GM12878 (cell line): ENCODE results near the gene DNTTIP2. TPM values are rescaled to one million over a fixed set of nuclear protein-coding genes. Genes with fewer than 3 reads are reported as not detected.

Experiments used
- ATAC-seq: fragments of 200-7000 bp; cut with Tn5 transposase; 3 replicates; pipeline ENCODE4 v1.9.1; 2020; ENCODE audit warnings: mild to moderate bottlenecking, moderate library complexity
- BruUV-seq: library from RNA; stranded (reverse); fragments of 400-500 nt; replicated peaks from 2 replicates; lab custom pipeline; 2021; lab: Mats Ljungman, UMichigan
- CTCF ChIA-PET: fragments of 300-600 bp; sonication (Branson Sonifier 250); formaldehyde crosslinking; extraction: SDS; loops from one replicate; lab custom pipeline; 2021; ENCODE audit warnings: inconsistent platforms; lab: Yijun Ruan, JAX
- POLR2A ChIA-PET: fragments of 350-600 bp; formaldehyde crosslinking; extraction: SDS; loops from one replicate; lab custom pipeline; 2021; ENCODE audit warnings: inconsistent platforms; lab: Charles Lee
- RAD21 ChIA-PET: fragments of 300-600 bp; sonication (Branson Sonifier 250); formaldehyde crosslinking; loops from one replicate; lab custom pipeline; 2023; ENCODE audit warnings: antibody characterized with exemption; ENCODE audit not compliant: unreplicated experiment; lab: Charles Lee
- SMC1A ChIA-PET: fragments of 300-600 bp; sonication (Branson Sonifier 250); formaldehyde crosslinking; loops from one replicate; lab custom pipeline; 2023; ENCODE audit not compliant: unreplicated experiment, uncharacterized antibody; lab: Charles Lee
- DNase-seq: peaks from one replicate; pipeline ENCODE4 v3.0.0-alpha.2; 2011; ENCODE audit warnings: low read depth, low spot score
- FAIRE-seq: peaks from 3 replicates; lab custom pipeline; 2011; peaks lifted over from hg19 to GRCh38; lab: Jason Lieb, UNC
- H2AFZ ChIP-seq: 2 replicates; pipeline ENCODE4 v1.6.0; 2011; ENCODE audit warnings: low read depth, low read length, control low read depth; ENCODE audit not compliant: control insufficient read depth
- H3K27ac ChIP-seq: 2 replicates; pipeline ENCODE4 v1.5.1; 2011; ENCODE audit warnings: control low read depth; ENCODE audit not compliant: control insufficient read depth, insufficient read depth
- H3K27me3 ChIP-seq, 2 experiments: replicated peaks in 1 of 2; 2 replicates each; pipeline versions ENCODE4 v1.6.0 to v1.6.1; 2011; ENCODE audit warnings: low read length in 1 of 2; ENCODE audit not compliant: control insufficient read depth in 2 of 2, insufficient read depth in 2 of 2
- H3K36me3 ChIP-seq, 2 experiments: 2 replicates each; pipeline ENCODE4 v1.5.1; 2011; ENCODE audit warnings: low read length in 1 of 2; ENCODE audit not compliant: control insufficient read depth in 2 of 2, insufficient read depth in 2 of 2
- H3K4me1 ChIP-seq: 2 replicates; pipeline ENCODE4 v1.6.1; 2011; ENCODE audit warnings: mild to moderate bottlenecking, low read length, moderate library complexity, mixed read lengths; ENCODE audit not compliant: control insufficient read depth, insufficient read depth
- H3K4me2 ChIP-seq: 2 replicates; pipeline ENCODE4 v1.6.0; 2011; ENCODE audit warnings: control low read depth; ENCODE audit not compliant: control insufficient read depth, insufficient read depth
- H3K4me3 ChIP-seq: fragments of 200-600 bp; sonication (generic); 2 replicates; pipeline ENCODE4 v1.5.1; 2016
- H3K79me2 ChIP-seq: 2 replicates; pipeline ENCODE4 v1.6.0; 2011; ENCODE audit warnings: low read length; ENCODE audit not compliant: control insufficient read depth, insufficient read depth
- H3K9ac ChIP-seq: 2 replicates; pipeline ENCODE4 v1.8.0; 2011; ENCODE audit warnings: low read length, control low read depth, mixed read lengths; ENCODE audit not compliant: control insufficient read depth, insufficient read depth
- H3K9me3 ChIP-seq: replicated peaks from 3 replicates; pipeline ENCODE4 v1.5.1; 2011; ENCODE audit warnings: mild to moderate bottlenecking, low read length; ENCODE audit not compliant: control insufficient read depth, insufficient read depth
- H4K20me1 ChIP-seq: 2 replicates; pipeline ENCODE4 v1.6.0; 2011; ENCODE audit not compliant: control insufficient read depth, insufficient read depth
- CEBPZ ChIP-seq: fragments of 150-350 bp; IDR thresholded peaks from 2 replicates; pipeline ENCODE4 v1.6.1; 2016; ENCODE audit warnings: low read depth, low read length
- EED ChIP-seq: sonication (generic); IDR thresholded peaks from 2 replicates; pipeline ENCODE4 v1.6.1; 2016; ENCODE audit warnings: antibody characterized with exemption, low read depth
- KLF5 ChIP-seq: fragments of 450-650 bp; IDR thresholded peaks from 2 replicates; pipeline ENCODE4 v1.6.1; 2014; ENCODE audit warnings: mild to moderate bottlenecking; ENCODE audit not compliant: partially characterized antibody
- MLLT1 ChIP-seq: fragments of 450-650 bp; IDR thresholded peaks from 2 replicates; pipeline ENCODE4 v1.6.1; 2016; ENCODE audit warnings: mild to moderate bottlenecking
- NR2F1 ChIP-seq: fragments of 450-650 bp; conservative IDR thresholded peaks from 2 replicates; pipeline ENCODE4 v1.6.1; 2017; ENCODE audit warnings: mild to moderate bottlenecking
- RBBP5 ChIP-seq: fragments of 200-600 bp; sonication (generic); conservative IDR thresholded peaks from 2 replicates; pipeline ENCODE4 v1.6.1; 2016
- SMAD5 ChIP-seq: IDR thresholded peaks from 2 replicates; pipeline ENCODE4 v1.6.1; 2016; ENCODE audit warnings: antibody characterized with exemption, low read depth
- ZNF217 ChIP-seq: fragments of 450-650 bp; IDR thresholded peaks from 2 replicates; pipeline ENCODE4 v1.6.1; 2017; ENCODE audit warnings: antibody characterized with exemption, mild to moderate bottlenecking
- WGBS: methylation state at CpG from one replicate; pipeline ENCODE4 v1.1.6; 2016; ENCODE audit warnings: low lambda C conversion rate; ENCODE audit not compliant: insufficient replicate concordance, insufficient coverage; ENCODE audit errors: missing lambda C conversion rate; 5-methylcytosine and 5-hydroxymethylcytosine counted together
- in situ Hi-C: fragments of 300-500 bp; cut with MboI; formaldehyde crosslinking; loops from 9 replicates; pipeline ENCODE4 v1.14.3; 2018; ENCODE audit warnings: mixed read lengths
- intact Hi-C: fragments of 100-400 bp; cut with micrococcal nuclease; formaldehyde crosslinking; loops from one replicate; pipeline ENCODE4 v1.14.2; 2022; ENCODE audit not compliant: unreplicated experiment
- polyA plus RNA-seq, 11 experiments: library from polyadenylated mRNA; depleted of rRNA in 4 of 11; unstranded in 6 of 11; stranded (reverse) in 5 of 11; fragments of >200 nt; fragmentation: Nextera tagmentation in 4 of 11; fragmentation: Illumina TruSeq in 1 of 11; extraction: Ambion mirVana in 4 of 11; extraction: Trizol in 1 of 11; gene quantifications; 1 replicate in 1 of 11; 2 replicates in 10 of 11; pipeline versions ENCODE4 v1.2.1 to v1.2.3, GENCODE V29; 2011 to 2016; ENCODE audit warnings: inconsistent platforms in 2 of 11, missing spikeins in 2 of 11, low read depth in 1 of 11
- total RNA-seq, 4 experiments: library from RNA; depleted of rRNA in 3 of 4; stranded (reverse); fragments of >200 nt in 3 of 4; fragmentation: Illumina TruSeq in 1 of 4; extraction: Trizol in 1 of 4; gene quantifications; 2 replicates each; pipeline versions ENCODE4 v1.2.1 to v1.2.3, GENCODE V29; 2013 to 2021

Gene DNTTIP2
- total and polyA plus RNA-seq, 10 of the 15 experiments (the other 5 are each of a cell fraction or from before 2014, with no cell fraction given), result 34.3 to 99.2 (median 74.9) TPM

- BruUV-seq, result no TSS peak
- no peak overlapping the region for H2AFZ ChIP-seq
- no peak for TF ChIP-seq KLF5
- TF ChIP-seq ZNF217, result no peak
- TF ChIP-seq MLLT1, result no peak
- ChIA-PET RAD21 (no interaction called here), SMC1A (interaction anchor here (0.8 kb wide), 1 partner anchor 9 kb away, joined by 4 read pairs; no protein-coding TSS in a partner anchor), CTCF (interaction anchor here (0.6 kb wide), 1 partner anchor 842 kb away, joined by 3 read pairs; no protein-coding TSS in a partner anchor), POLR2A (interaction anchor here (1.5 kb wide), 1 partner anchor 22 kb away, joined by 3 read pairs; no protein-coding TSS in a partner anchor)
- no peaks in the 10 kb centered on the region; a peak in 2 of 4 replicates for H3K36me3 ChIP-seq
- H3K4me2 ChIP-seq, result no peak overlapping the region
- ATAC-seq (no peak), FAIRE-seq (no peak), DNase-seq (no peak)
- H3K79me2 ChIP-seq, result peaks cover 19% of the 10 kb centered on the region
- H3K9ac ChIP-seq, result no peak overlapping the region
- H3K4me1 ChIP-seq, result peaks cover 8% of the 10 kb centered on the region; the same call in 1 of the 2 replicates
- H3K4me3 ChIP-seq, result no peak overlapping the region
- no peak overlapping the region for H3K27ac ChIP-seq
- intact Hi-C loops, result no loop called here
- no peaks in the 10 kb centered on the region for H3K9me3 ChIP-seq
- no peaks in the 10 kb centered on the region for H3K27me3 ChIP-seq
- H4K20me1 ChIP-seq, result no peaks in the 10 kb centered on the region
- in situ Hi-C loops, result no loop called here
- WGBS, result 60% methylated on average over 4 of the region's 4 CpGs
Observed at GRCh38 chr1:93882269-93882668, 3.3 kb upstream of the DNTTIP2 start.

GRCh38 chr1:93880731-93881130 is 1.7 kb upstream of the DNTTIP2 start:
- ChIA-PET RAD21 (no interaction called here), CTCF (interaction anchor here (1.0 kb wide), 1 partner anchor 15 kb away, joined by 3 read pairs; no protein-coding TSS in a partner anchor), SMC1A (no interaction called here), POLR2A (interaction anchor here (1.5 to 1.7 kb wide), 2 partner anchors 24 to 35 kb away, joined by 3 read pairs; no protein-coding TSS in a partner anchor)
- H3K9me3 ChIP-seq, result no peaks in the 10 kb centered on the region
- no peaks in the 10 kb centered on the region for H4K20me1 ChIP-seq
- 95% methylated on average over 2 of the region's 2 CpGs for WGBS
- no peak for ATAC-seq
- no peak for DNase-seq
- peaks cover 9% of the 10 kb centered on the region; the same call in 1 of the 2 replicates for H3K4me1 ChIP-seq
- H3K9ac ChIP-seq, result no peak overlapping the region
- H3K4me3 ChIP-seq, result no peak overlapping the region
- no peak overlapping the region for H2AFZ ChIP-seq
- peaks cover 34% of the 10 kb centered on the region for H3K79me2 ChIP-seq
- H3K36me3 ChIP-seq, result no peaks in the 10 kb centered on the region; a peak in 2 of 4 replicates
- intact Hi-C loops, result no loop called here
- no peak overlapping the region for H3K27ac ChIP-seq
- no peak for FAIRE-seq
- H3K27me3 ChIP-seq, result no peaks in the 10 kb centered on the region
- no TSS peak for BruUV-seq
- in situ Hi-C loops, result no loop called here
- H3K4me2 ChIP-seq, result no peak overlapping the region
- TF ChIP-seq SMAD5, result no peak
- TF ChIP-seq RBBP5, result no peak
- no peak for TF ChIP-seq EED
- TF ChIP-seq CEBPZ, result no peak
- no peak for TF ChIP-seq NR2F1
